Ovary (tissue), 9 donors: ENCODE data around the gene SCN9A. TPM values are rescaled to one million over a fixed set of nuclear protein-coding genes. Genes with fewer than 3 reads are reported as not detected.
"Not testable (repeated sequence)": the region's sequence is repeated elsewhere in the genome, so short reads cannot be mapped to it uniquely, and the experiment has no call there.

ENCODE experiments used
- DNase-seq, 5 donors: peaks; one replicate each; pipeline ENCODE4 v3.0.0-alpha.2; 2019 to 2020
- H3K27ac ChIP-seq, 2 donors: fragments of 200-600 bp; one replicate each; pipeline versions ENCODE4 v1.5.1 to v1.8.0; 2019 to 2022
- H3K27me3 ChIP-seq: fragments of 200-600 bp; one replicate; pipeline ENCODE4 v1.8.0; 2022
- H3K36me3 ChIP-seq: fragments of 200-600 bp; sonication (generic); one replicate; pipeline ENCODE4 v1.5.1; 2019
- H3K4me1 ChIP-seq: one replicate; pipeline ENCODE4 v1.8.1; 2013; ENCODE audit warnings: mild to moderate bottlenecking, moderate library complexity; ENCODE audit not compliant: insufficient read depth
- H3K4me3 ChIP-seq: fragments of 200-600 bp; sonication (generic); one replicate; pipeline ENCODE4 v1.5.1; 2017
- H3K9me3 ChIP-seq, 2 donors: fragments of 200-600 bp in 1 of 2; sonication (generic) in 1 of 2; one replicate each; pipeline versions ENCODE4 v1.5.1 to v1.8.1; 2013 to 2019; ENCODE audit warnings: mild to moderate bottlenecking in 1 of 2, moderate library complexity in 1 of 2
- EP300 ChIP-seq: sonication (generic); formaldehyde crosslinking; IDR thresholded peaks from one replicate; pipeline ENCODE4 v1.6.1; 2017; ENCODE audit warnings: antibody characterized with exemption
- POLR2A ChIP-seq: fragments of 450-650 bp; IDR thresholded peaks from one replicate; pipeline ENCODE4 v1.6.1; 2017; ENCODE audit warnings: antibody characterized with exemption, mild to moderate bottlenecking, moderate library complexity
- WGBS, 3 donors: extraction: QIAGEN DNeasy Blood & Tissue Kit in 1 of 3; methylation state at CpG; one replicate each; pipeline versions ENCODE4 v1.1.5 to v1.1.7; 2013 to 2017; 5-methylcytosine and 5-hydroxymethylcytosine counted together
- intact Hi-C, 4 donors: fragments of 100-400 bp; cut with DNase I; formaldehyde crosslinking; loops; one replicate each; pipeline versions ENCODE4 v1.11.0 to v1.15.1; 2022 to 2023
- polyA plus RNA-seq, 2 donors: library from polyadenylated mRNA; stranded (reverse); fragments of 200-250 nt in 1 of 2; fragments of 350-450 nt in 1 of 2; fragmentation: Illumina TruSeq in 1 of 2; extraction: RNeasy Lipid Tissue Mini Kit (QIAGEN cat#74804) in 1 of 2; gene quantifications; one replicate each; pipeline ENCODE4 v1.2.3, GENCODE V29; 2013 to 2014
- total RNA-seq, 7 donors: library from RNA; depleted of rRNA in 2 of 7; stranded (reverse); fragments of >200 nt in 2 of 7; fragmentation: NEBNext Ultra II Directional in 3 of 7; extraction: Animal tissue kit (Norgen Biotek cat#: 25700) in 3 of 7; gene quantifications; one replicate each; pipeline versions ENCODE4 v1.1.0 to v1.2.4, GENCODE V29; 2016 to 2023
- TF ChIP-seq, protein P1 (sequence below), 3 donors: fragments of 450-650 bp in 2 of 3; fragments of 200-600 bp in 1 of 3; IDR thresholded peaks; one replicate each; pipeline versions ENCODE4 v1.5.1 to v1.8.0; 2016 to 2022; ENCODE audit warnings: antibody characterized with exemption in 3 of 3, mild to moderate bottlenecking in 1 of 3
- donor health status: DM: no; HTN: no; CAD: no; lungs with moderate emphysema.
- donor health status: DM: no; HTN: no; CAD: no.
- donor health status: Bipolar disorder and iron deficiency.
- donor health status: DM: yes; HTN: yes; CAD: no.
- donor health status: DM: no; HTN: no; CAD: no.
- donor health status: DM: yes; HTN: yes; CAD: no.

Gene SCN9A
- total and polyA plus RNA-seq, 9 donors = 0.33 to 4.5 (median 1.3) TPM

DNA sequence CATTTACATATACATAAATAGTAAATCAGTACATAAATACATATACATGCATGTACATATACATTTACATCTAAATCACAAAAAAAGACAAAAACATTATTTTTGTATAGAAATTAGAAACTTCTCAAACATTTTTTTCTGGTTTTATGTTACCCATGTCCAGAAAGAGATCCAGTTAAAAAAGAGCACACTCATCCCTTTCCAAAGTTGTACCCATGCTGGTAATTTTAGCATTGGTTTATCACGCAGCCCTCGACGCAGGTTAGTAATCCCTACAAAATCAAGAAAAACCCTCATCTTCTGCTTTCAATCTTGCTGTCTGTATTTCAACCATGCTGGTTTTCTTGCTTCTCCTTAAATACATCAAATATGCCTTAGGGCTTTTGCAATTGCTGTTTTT lies 10.5 kb downstream of the SCN9A start:
- intact Hi-C loops = no loop called here
- DNase-seq = no peak
- Histone ChIP-seq H3K4me3 (no peak overlapping the region), H3K4me1 (no peaks in the 10 kb centered on the region), H3K27ac (no peak overlapping the region), H3K9me3 (no peaks in the 10 kb centered on the region), H3K27me3 (no peaks in the 10 kb centered on the region), H3K36me3 (no peaks in the 10 kb centered on the region)
- 88 to 94% (median 93%) methylated on average over 3 of the region's 3 CpGs for WGBS, 3 donors
- TF ChIP-seq POLR2A = no peak

DNA sequence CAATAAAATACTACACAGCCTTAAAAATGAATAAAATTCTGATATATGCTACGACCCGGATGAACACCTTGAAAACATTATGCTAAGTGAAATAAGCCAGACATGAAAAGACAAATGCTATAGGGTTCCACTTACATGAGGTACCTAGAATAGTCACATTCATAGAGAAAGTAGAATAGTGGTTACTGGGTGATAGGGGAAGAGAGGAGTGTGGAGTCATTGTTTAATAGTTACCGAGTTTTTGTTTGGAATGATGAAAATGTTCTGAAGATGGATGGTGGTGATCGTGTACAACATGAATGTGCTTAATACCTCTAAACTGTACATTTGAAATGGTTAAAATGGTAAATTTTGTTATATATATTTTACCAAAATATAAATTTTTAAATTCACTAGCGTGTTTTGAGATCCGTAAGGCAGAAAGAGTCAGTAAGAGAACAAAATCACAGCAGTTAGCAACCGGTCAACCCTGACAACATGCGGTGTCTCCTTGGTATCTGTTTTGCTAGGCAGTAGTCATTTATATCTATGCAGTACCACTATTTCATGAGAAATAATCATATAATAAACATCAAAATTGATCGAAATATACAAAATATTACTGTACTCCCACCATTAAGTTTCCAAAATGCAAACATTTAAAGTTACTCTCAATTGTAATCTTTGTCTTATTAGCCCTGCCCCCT lies 11.1 kb downstream of the SCN9A start:
- intact Hi-C loops = no loop called here
- no peaks in the 10 kb centered on the region for H3K36me3 ChIP-seq
- 91 to 94% (median 93%) methylated on average over 9 of the region's 9 CpGs for WGBS, 3 donors
- no peak for DNase-seq
- H3K4me3 ChIP-seq = no peak overlapping the region
- TF ChIP-seq, protein P1, sequence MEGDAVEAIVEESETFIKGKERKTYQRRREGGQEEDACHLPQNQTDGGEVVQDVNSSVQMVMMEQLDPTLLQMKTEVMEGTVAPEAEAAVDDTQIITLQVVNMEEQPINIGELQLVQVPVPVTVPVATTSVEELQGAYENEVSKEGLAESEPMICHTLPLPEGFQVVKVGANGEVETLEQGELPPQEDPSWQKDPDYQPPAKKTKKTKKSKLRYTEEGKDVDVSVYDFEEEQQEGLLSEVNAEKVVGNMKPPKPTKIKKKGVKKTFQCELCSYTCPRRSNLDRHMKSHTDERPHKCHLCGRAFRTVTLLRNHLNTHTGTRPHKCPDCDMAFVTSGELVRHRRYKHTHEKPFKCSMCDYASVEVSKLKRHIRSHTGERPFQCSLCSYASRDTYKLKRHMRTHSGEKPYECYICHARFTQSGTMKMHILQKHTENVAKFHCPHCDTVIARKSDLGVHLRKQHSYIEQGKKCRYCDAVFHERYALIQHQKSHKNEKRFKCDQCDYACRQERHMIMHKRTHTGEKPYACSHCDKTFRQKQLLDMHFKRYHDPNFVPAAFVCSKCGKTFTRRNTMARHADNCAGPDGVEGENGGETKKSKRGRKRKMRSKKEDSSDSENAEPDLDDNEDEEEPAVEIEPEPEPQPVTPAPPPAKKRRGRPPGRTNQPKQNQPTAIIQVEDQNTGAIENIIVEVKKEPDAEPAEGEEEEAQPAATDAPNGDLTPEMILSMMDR (IDR thresholded peaks at IDR 0.05) = no peak
- TF ChIP-seq POLR2A (no peak), EP300 (no peak)
- no peaks in the 10 kb centered on the region for H3K27me3 ChIP-seq
- H3K4me1 ChIP-seq = no peaks in the 10 kb centered on the region
- no peaks in the 10 kb centered on the region for H3K9me3 ChIP-seq
- H3K27ac ChIP-seq = no peak overlapping the region

DNA sequence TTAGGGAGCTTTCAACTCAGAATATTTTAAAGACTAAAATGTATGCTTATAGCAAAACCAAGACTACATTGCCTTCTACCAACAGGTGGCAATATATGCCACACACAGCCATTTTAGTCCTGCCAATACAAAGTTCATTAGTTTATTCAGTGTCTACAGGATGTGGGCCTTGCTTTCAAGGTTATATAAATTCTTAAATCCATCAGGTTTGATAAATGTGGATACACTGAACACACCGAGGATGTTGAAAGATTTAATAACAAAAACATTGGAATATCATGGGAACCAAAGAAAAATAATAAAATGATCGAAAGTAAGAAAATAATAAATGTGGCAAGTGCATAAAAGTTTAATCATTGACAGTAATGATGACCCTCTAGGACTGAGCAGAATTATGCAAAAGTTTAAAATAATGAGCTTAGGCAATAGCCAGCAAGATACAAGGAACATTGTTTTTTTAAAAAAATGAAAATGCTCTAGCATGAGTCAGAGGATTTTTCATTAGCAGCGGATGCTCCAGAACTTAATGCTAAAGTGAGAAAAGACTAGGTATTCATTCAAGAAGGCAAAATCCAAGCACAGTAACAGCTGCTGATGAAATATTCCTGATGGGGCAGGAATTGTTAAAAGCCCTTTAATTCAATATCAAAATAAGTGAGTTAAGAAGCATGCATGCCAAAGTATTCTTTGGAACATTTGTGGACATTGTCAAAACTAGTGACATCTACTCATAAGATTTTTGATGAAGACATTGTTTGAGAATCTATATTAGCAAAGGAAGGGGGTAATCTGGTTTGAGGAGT lies 14.2 kb downstream of the SCN9A start:
- H3K27ac ChIP-seq = no peak overlapping the region
- no peaks in the 10 kb centered on the region for H3K4me1 ChIP-seq
- TF ChIP-seq EP300 = no peak
- TF ChIP-seq, protein P1 (IDR thresholded peaks at IDR 0.05) = peak in 1 of 3 donors; percentile 24
- no peak for TF ChIP-seq POLR2A
- intact Hi-C loops = no loop called here
- no peak for DNase-seq
- no peaks in the 10 kb centered on the region for H3K27me3 ChIP-seq
- no peak overlapping the region for H3K4me3 ChIP-seq
- 48 to 63% (median 57%) methylated on average over 3 of the region's 3 CpGs for WGBS, 3 donors
- H3K36me3 ChIP-seq = no peaks in the 10 kb centered on the region
- H3K9me3 ChIP-seq = no peaks in the 10 kb centered on the region

DNA sequence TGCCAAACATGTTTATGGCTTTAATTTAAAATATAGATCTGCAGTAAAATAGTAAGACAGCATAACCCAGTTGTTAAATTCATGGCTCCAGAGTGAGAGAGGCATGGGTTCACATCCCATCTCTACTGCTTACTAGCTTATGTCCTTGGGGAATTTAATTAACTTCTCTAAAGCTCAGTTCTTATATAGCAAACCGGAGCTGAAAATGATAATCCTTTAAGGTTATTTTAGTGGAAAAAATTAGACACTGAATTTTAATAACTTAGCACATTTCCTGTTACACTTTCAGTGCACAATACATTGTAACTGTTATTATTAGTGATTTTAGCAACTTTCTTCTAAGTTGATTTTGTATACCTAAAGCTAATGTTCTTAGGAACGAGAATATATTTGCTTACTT lies 14.8 kb downstream of the SCN9A start:
- no peaks in the 10 kb centered on the region for H3K9me3 ChIP-seq
- no peak for DNase-seq
- TF ChIP-seq EP300 = no peak
- no peak for TF ChIP-seq POLR2A
- TF ChIP-seq, protein P1 (IDR thresholded peaks at IDR 0.05) = no peak
- no peak overlapping the region for H3K27ac ChIP-seq
- intact Hi-C loops = no loop called here
- 67 to 78% (median 77%) methylated on average over 2 of the region's 2 CpGs for WGBS, 3 donors
- no peak overlapping the region for H3K4me3 ChIP-seq
- H3K36me3 ChIP-seq = no peaks in the 10 kb centered on the region
- H3K27me3 ChIP-seq = no peaks in the 10 kb centered on the region
- H3K4me1 ChIP-seq = no peaks in the 10 kb centered on the region

DNA sequence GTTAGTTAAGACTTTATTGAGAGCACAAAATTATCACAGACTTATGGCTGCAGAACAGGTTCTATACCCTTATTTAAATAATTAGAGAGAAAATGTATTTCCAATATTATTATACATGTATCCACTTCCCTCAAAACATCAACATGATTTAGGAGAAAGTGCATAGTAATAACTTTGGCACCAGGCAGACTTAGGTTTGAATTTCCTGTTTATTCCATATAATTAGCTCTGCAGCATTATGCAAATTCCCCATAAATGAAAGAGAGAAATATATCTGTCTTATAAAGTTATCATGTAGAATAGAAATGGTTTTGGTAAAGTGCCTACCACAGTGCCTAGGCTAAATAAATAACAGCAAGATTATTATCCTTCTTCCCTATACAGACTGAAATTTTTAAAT lies 15.3 kb downstream of the SCN9A start:
- Histone ChIP-seq H3K36me3 (no peaks in the 10 kb centered on the region), H3K4me3 (no peak overlapping the region), H3K4me1 (no peaks in the 10 kb centered on the region), H3K9me3 (no peaks in the 10 kb centered on the region), H3K27me3 (no peaks in the 10 kb centered on the region), H3K27ac (no peak overlapping the region)
- no peak for DNase-seq
- intact Hi-C loops = no loop called here
- TF ChIP-seq POLR2A = no peak
- TF ChIP-seq, protein P1 (IDR thresholded peaks at IDR 0.05) = no peak
- no peak for TF ChIP-seq EP300

DNA sequence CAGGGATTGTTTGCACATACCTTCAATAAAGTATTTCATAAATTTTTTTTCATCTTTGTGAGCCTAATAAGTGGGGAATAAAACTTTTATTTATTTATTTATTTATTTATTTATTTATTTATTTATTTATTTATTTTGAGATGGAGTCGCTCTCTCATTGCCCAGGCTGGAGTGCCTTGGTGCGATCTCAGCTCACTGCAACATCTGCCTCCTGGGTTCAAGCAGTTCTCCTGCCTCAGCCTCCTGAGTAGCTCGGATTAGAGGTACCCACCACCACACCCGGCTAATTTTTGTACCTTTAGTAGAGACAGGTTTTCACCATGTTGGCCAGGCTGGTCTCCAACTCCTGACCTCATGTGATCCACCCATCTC lies 17.8 kb downstream of the SCN9A start:
- H3K4me3 ChIP-seq, H3K27ac ChIP-seq, H3K9me3 ChIP-seq, DNase-seq, intact Hi-C loops, H3K27me3 ChIP-seq, H3K36me3 ChIP-seq, H3K4me1 ChIP-seq: not testable (repeated sequence)
- WGBS, 3 donors = 90 to 96% (median 95%) methylated on average over 4 of the region's 4 CpGs
